Right lobe of liver (tissue), 4 donors: ENCODE results near the gene IL9.

Source experiments
- CTCF ChIP-seq, 4 donors: fragments of 200-600 bp in 3 of 4; fragments of 450-650 bp in 1 of 4; IDR thresholded peaks; one replicate each; pipeline versions ENCODE4 v1.5.1 to v1.8.0; 2016 to 2022; ENCODE audit warnings: antibody characterized with exemption in 4 of 4, mild to moderate bottlenecking in 2 of 4
- POLR2A ChIP-seq: fragments of 450-650 bp; IDR thresholded peaks from one replicate; pipeline ENCODE4 v1.6.1; 2017; ENCODE audit warnings: antibody characterized with exemption, mild to moderate bottlenecking
- donor health status: DM: no; HTN: no; CAD: no.
- donor health status: DM: no; HTN: no; CAD: no.
- donor health status: DM: no; HTN: yes; CAD: no.

DNA sequence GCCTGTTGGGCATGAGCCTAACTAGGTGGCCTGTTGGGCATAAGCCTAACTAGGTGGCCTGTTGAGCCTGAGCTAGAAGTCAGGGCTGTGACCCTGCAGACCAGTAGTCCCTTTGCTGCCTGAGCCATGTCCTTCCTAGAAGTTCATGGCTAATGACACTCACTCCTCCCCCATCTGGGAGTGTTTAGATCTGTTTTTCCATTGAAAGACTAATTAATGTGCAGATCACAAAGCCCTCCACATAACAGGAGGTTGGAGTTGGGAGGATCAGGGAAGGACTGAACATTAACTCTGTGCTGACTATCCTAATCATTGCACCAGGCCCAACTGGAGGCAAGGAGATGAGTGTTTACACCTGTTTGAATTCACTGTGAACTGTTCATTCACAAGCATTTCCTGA, 33.6 kb downstream of the IL9 start:
- TF ChIP-seq CTCF (IDR thresholded peaks at IDR 0.05) = no peak
- TF ChIP-seq POLR2A = no peak
